Transverse colon (tissue), 4 donors: ENCODE measurements around the gene RXFP2. TPM values are rescaled to one million over a fixed set of nuclear protein-coding genes. Genes with fewer than 3 reads are reported as not detected.

Experiments used
- DNase-seq: peaks from one replicate; pipeline ENCODE4 v3.0.0-alpha.2; 2019
- H3K27ac ChIP-seq, 4 donors: fragments of 200-600 bp; sonication (generic); 2 replicates each; pipeline ENCODE4 v1.5.1; 2016 to 2018; ENCODE audit warnings: inconsistent platforms in 4 of 4
- H3K27me3 ChIP-seq: fragments of 200-600 bp; sonication (generic); 2 replicates; pipeline ENCODE4 v1.5.1; 2017; ENCODE audit warnings: inconsistent platforms
- H3K36me3 ChIP-seq, 4 donors: fragments of 200-600 bp; sonication (generic); 2 replicates each; pipeline ENCODE4 v1.5.1; 2017 to 2019; ENCODE audit warnings: inconsistent platforms in 4 of 4
- H3K4me1 ChIP-seq, 4 donors: fragments of 200-600 bp; sonication (generic); 2 replicates each; pipeline ENCODE4 v1.5.1; 2017 to 2020; ENCODE audit warnings: inconsistent platforms in 4 of 4
- H3K4me3 ChIP-seq, 4 donors: fragments of 200-600 bp; sonication (generic); 1 replicate in 1 of 4; 2 replicates in 3 of 4; pipeline versions ENCODE4 v1.5.1 to v1.6.1; 2017 to 2019; ENCODE audit warnings: inconsistent platforms in 4 of 4
- H3K9me3 ChIP-seq, 2 donors: fragments of 200-600 bp; sonication (generic); 2 replicates each; pipeline ENCODE4 v1.5.1; 2017 to 2019; ENCODE audit warnings: inconsistent platforms in 2 of 2
- EP300 ChIP-seq: sonication (generic); formaldehyde crosslinking; IDR thresholded peaks from one replicate; pipeline ENCODE4 v1.6.1; 2017; ENCODE audit warnings: antibody characterized with exemption, low read depth
- POLR2A ChIP-seq: fragments of 450-650 bp; IDR thresholded peaks from one replicate; pipeline ENCODE4 v1.6.1; 2016; ENCODE audit warnings: antibody characterized with exemption, mild to moderate bottlenecking, moderate library complexity
- POLR2AphosphoS5 ChIP-seq, 3 donors: sonication (generic); formaldehyde crosslinking; IDR thresholded peaks; one replicate each; pipeline ENCODE4 v1.6.1; 2016; ENCODE audit warnings: antibody characterized with exemption in 3 of 3
- WGBS, 2 donors: methylation state at CpG; one replicate each; pipeline ENCODE4 v1.1.5; 2018; ENCODE audit warnings: low coverage in 1 of 2; 5-methylcytosine and 5-hydroxymethylcytosine counted together
- in situ Hi-C, 4 donors: fragments of 200-750 bp; cut with MboI; loops; one replicate each; pipeline versions ENCODE4 v1.15.0 to v1.15.1; 2017; ENCODE audit warnings: low sequenced_read_pairs in 3 of 4, low pct_ligation_motif_present in 1 of 4, low pct_unique_long_range_greater_than_20kb in 1 of 4
- intact Hi-C: fragments of 100-400 bp; cut with DNase I; formaldehyde crosslinking; loops from one replicate; pipeline ENCODE4 v1.15.1; 2023; ENCODE audit warnings: low total_unique reads
- total RNA-seq, 4 donors: library from RNA; depleted of rRNA; stranded (reverse); fragments of >200 nt; gene quantifications; one replicate each; pipeline ENCODE4 v1.1.0, GENCODE V29; 2016
- TF ChIP-seq, protein P1 (sequence below), 5 experiments: fragments of 200-600 bp in 3 of 5; fragments of 450-650 bp in 2 of 5; sonication (generic) in 3 of 5; IDR thresholded peaks; 1 replicate in 2 of 5; 2 replicates in 3 of 5; pipeline ENCODE4 v1.5.1; 2016 to 2017; ENCODE audit warnings: antibody characterized with exemption in 5 of 5, inconsistent platforms in 3 of 5, mild to moderate bottlenecking in 2 of 5, moderate library complexity in 1 of 5

Gene RXFP2
- total RNA-seq, 4 donors from 2014 or later, result not detected

DNA sequence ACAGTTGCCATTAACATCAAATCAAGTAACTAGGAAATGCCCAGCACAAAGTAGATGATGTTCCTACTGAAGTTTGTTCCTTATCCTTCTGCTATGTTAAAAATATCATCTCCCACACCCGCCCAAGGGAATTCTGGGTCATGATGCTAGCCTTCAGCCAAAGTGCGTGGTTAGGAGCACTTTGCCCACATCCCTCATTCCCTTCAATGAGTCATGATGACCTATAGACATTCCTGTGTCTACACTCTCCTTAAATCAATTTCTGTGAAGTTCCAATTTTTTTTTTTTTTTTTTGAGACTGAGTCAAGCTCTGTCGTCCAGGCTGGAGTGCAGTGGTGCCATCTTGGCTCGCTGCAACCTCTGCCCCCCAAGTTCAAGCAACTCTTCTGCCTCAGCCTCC is 17.0 kb downstream of the RXFP2 start:
- Histone ChIP-seq H3K4me1 (no peaks in the 10 kb centered on the region), H3K4me3 (no peak overlapping the region), H3K9me3 (no peaks in the 10 kb centered on the region), H3K27me3 (peaks cover 4% of the 10 kb centered on the region), H3K27ac (no peak overlapping the region), H3K36me3 (no peaks in the 10 kb centered on the region)
- intact Hi-C loops, result no loop called here
- DNase-seq, result no peak
- TF ChIP-seq POLR2AphosphoS5 (IDR thresholded peaks at IDR 0.05) (no peak), POLR2A (no peak), EP300 (no peak)
- TF ChIP-seq, protein P1, sequence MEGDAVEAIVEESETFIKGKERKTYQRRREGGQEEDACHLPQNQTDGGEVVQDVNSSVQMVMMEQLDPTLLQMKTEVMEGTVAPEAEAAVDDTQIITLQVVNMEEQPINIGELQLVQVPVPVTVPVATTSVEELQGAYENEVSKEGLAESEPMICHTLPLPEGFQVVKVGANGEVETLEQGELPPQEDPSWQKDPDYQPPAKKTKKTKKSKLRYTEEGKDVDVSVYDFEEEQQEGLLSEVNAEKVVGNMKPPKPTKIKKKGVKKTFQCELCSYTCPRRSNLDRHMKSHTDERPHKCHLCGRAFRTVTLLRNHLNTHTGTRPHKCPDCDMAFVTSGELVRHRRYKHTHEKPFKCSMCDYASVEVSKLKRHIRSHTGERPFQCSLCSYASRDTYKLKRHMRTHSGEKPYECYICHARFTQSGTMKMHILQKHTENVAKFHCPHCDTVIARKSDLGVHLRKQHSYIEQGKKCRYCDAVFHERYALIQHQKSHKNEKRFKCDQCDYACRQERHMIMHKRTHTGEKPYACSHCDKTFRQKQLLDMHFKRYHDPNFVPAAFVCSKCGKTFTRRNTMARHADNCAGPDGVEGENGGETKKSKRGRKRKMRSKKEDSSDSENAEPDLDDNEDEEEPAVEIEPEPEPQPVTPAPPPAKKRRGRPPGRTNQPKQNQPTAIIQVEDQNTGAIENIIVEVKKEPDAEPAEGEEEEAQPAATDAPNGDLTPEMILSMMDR (IDR thresholded peaks at IDR 0.05), result no peak
- in situ Hi-C loops, result no loop called here
- WGBS, 2 donors, result 84% methylated on average over 4 of the region's 4 CpGs

DNA sequence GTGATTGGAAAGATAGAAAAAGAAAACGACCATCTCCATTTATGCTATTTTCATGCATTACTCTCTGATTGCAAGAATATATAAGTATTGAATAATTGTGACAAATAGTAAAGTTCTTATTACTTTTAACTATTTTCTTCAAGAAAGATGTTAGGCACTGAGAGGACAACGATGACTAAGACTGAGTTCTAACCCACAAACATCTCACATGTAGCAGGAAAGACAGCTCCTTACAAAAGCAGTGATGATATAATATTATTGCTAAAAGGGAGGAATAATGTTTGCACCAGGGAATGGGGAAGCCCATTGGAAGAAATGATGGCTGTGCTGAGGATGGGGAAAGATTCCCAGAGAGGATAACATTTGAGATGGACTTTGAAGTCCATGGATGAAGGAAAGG is 22.6 kb downstream of the RXFP2 start:
- Histone ChIP-seq H3K27ac (no peak overlapping the region), H3K4me3 (no peak overlapping the region), H3K9me3 (no peaks in the 10 kb centered on the region), H3K4me1 (no peaks in the 10 kb centered on the region), H3K27me3 (no peaks in the 10 kb centered on the region), H3K36me3 (no peaks in the 10 kb centered on the region)
- TF ChIP-seq POLR2AphosphoS5 (IDR thresholded peaks at IDR 0.05) (no peak), EP300 (no peak), POLR2A (no peak)
- TF ChIP-seq, protein P1 (IDR thresholded peaks at IDR 0.05), result no peak
- in situ Hi-C loops (no loop called here), intact Hi-C loops (no loop called here)
- WGBS, 2 donors, result 72 to 77% methylated on average over 1 to 2 of the region's 2 CpGs
- DNase-seq, result no peak

DNA sequence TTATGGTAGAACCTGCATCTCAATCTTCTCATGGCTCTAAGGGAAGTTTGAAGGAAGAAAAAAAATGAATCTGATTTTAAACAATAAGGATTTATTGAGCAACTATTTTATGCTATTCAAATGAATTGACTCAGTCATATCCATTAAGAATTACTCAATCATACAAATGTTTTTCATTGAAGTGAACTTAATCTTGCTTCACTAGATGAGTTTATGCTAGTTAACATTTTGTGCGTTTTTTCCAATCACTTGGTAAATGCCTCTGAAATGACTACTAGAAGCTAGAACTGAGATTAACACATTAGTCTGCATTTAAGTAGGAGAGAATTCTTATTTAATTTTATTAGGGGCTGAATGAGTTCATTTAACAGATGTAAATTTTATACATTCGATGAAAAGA is 25.2 kb downstream of the RXFP2 start:
- DNase-seq, result no peak
- Histone ChIP-seq H3K27ac (no peak overlapping the region), H3K4me1 (no peaks in the 10 kb centered on the region), H3K9me3 (no peaks in the 10 kb centered on the region), H3K4me3 (no peak overlapping the region), H3K27me3 (peaks cover 6% of the 10 kb centered on the region), H3K36me3 (no peaks in the 10 kb centered on the region)
- in situ Hi-C loops, result no loop called here
- intact Hi-C loops, result no loop called here
- TF ChIP-seq, protein P1 (IDR thresholded peaks at IDR 0.05), result no peak
- WGBS, 2 donors, result 72 to 80% methylated on average over 2 of the region's 2 CpGs

DNA sequence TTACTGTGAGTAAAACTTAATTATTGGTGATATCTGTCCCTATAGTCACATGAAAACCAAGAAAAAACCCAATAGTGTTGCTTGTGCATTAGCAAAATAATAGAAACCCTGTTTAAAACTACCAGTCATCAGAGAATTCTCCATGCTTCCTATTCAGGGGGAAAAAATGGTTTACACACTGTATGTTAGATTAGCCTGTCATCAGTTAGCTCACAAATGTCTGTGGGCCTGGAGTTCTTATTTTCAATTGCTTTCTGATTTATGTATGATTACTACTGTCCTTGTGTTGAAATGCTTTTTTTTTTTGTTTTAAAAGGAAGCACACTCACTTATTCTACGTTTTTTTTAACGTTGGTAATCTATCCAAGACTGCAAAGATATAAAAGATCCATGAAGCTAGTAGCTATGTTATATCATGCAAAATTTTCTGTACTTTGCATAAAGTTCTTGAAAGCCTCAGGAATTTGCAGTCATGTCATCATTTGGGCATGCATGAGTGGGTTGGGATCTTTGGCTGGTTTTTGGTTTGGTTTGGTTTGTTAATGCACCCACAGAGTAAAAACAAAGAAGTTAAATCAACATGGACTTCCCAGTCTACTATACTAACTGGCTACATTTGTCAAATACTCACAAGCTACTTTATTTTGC is 25.9 kb downstream of the RXFP2 start:
- Histone ChIP-seq H3K27ac (no peak overlapping the region), H3K4me1 (no peaks in the 10 kb centered on the region), H3K27me3 (peaks cover 6% of the 10 kb centered on the region), H3K36me3 (no peaks in the 10 kb centered on the region), H3K4me3 (no peak overlapping the region), H3K9me3 (no peaks in the 10 kb centered on the region)
- intact Hi-C loops (no loop called here), in situ Hi-C loops (no loop called here)
- TF ChIP-seq POLR2A, result no peak
- TF ChIP-seq, protein P1 (IDR thresholded peaks at IDR 0.05), result no peak
- no peak for TF ChIP-seq EP300
- TF ChIP-seq POLR2AphosphoS5 (IDR thresholded peaks at IDR 0.05), result no peak
- DNase-seq, result no peak
- 36 to 51% methylated on average over 2 of the region's 2 CpGs for WGBS, 2 donors
